GM21576 (cell line): ENCODE data around the gene NFKB2.

Source experiments
- ATAC-seq: cut with Tn5 transposase; IDR thresholded peaks from one replicate; pipeline ENCODE4 v1.9.1; 2021; ENCODE audit warnings: mild to moderate bottlenecking, moderate library complexity; ENCODE audit not compliant: unreplicated experiment

The NFKB2 gene

GRCh38 chr10:102444851-102445250 is 49.3 kb downstream of the NFKB2 start:
- ATAC-seq, result no peak

GRCh38 chr10:102449321-102450123 is 54.0 kb downstream of the NFKB2 start:
- ATAC-seq, result peak; percentile 67

GRCh38 chr10:102450124-102450373 is 54.5 kb downstream of the NFKB2 start:
- no peak for ATAC-seq

GRCh38 chr10:102450374-102451104 is 55.0 kb downstream of the NFKB2 start:
- ATAC-seq, result peak; percentile 71

- no peak for ATAC-seq
Measured at GRCh38 chr10:102451105-102451969, 55.8 kb downstream of the NFKB2 start, which contains the start of gene C10orf95. Gene C10orf95, minus strand, starts transcription at chr10:102451543. Its CDS starts 450 bp downstream, at chr10:102451093.
